GM21717 (cell line): ENCODE measurements around the gene TANGO6.
"Not testable (repeated sequence)": the region's sequence is repeated elsewhere in the genome, so short reads cannot be mapped to it uniquely, and the experiment has no call there.

Experiments
- ATAC-seq: cut with Tn5 transposase; IDR thresholded peaks from one replicate; pipeline ENCODE4 v1.9.1; 2021; ENCODE audit warnings: mild to moderate bottlenecking, moderate library complexity; ENCODE audit not compliant: unreplicated experiment

TANGO6 gene

GRCh38 chr16:69049603-69050375 is 206.5 kb downstream of the TANGO6 start:
- ATAC-seq, result no peak

GRCh38 chr16:69051517-69051830 is 208.1 kb downstream of the TANGO6 start:
- not testable (repeated sequence) for ATAC-seq

- ATAC-seq, result no peak
Observed at GRCh38 chr16:69055008-69055407, 211.7 kb downstream of the TANGO6 start.

GRCh38 chr16:69055980-69056379 is 212.6 kb downstream of the TANGO6 start:
- no peak for ATAC-seq

- no peak for ATAC-seq
Observed at GRCh38 chr16:69056421-69056820, 213.1 kb downstream of the TANGO6 start.

GRCh38 chr16:69057400-69058378 is 214.4 kb downstream of the TANGO6 start:
- ATAC-seq, result no peak

- ATAC-seq, result not testable (repeated sequence)
Observed at GRCh38 chr16:69063491-69063890, 220.2 kb downstream of the TANGO6 start.

- no peak for ATAC-seq
Observed at GRCh38 chr16:69064124-69064763, 220.9 kb downstream of the TANGO6 start.

- no peak for ATAC-seq
Observed at GRCh38 chr16:69064764-69065313, 221.5 kb downstream of the TANGO6 start.

- ATAC-seq, result no peak
Observed at GRCh38 chr16:69069504-69069903, 226.2 kb downstream of the TANGO6 start.

GRCh38 chr16:69071036-69071435 is 227.7 kb downstream of the TANGO6 start:
- ATAC-seq, result no peak

- ATAC-seq, result no peak
Observed at GRCh38 chr16:69072640-69072974, 229.3 kb downstream of the TANGO6 start.

GRCh38 chr16:69073181-69073702 is 229.9 kb downstream of the TANGO6 start:
- no peak for ATAC-seq

- no peak for ATAC-seq
Observed at GRCh38 chr16:69077251-69077650, 233.9 kb downstream of the TANGO6 start.

GRCh38 chr16:69078073-69078472 is 234.7 kb downstream of the TANGO6 start:
- no peak for ATAC-seq

- ATAC-seq, result no peak
Observed at GRCh38 chr16:69079697-69080096, 236.4 kb downstream of the TANGO6 start.

GRCh38 chr16:69083306-69083941 is 240.1 kb downstream of the TANGO6 start:
- ATAC-seq, result no peak

GRCh38 chr16:69084289-69084688 is 241.0 kb downstream of the TANGO6 start:
- ATAC-seq, result no peak

GRCh38 chr16:69085032-69085695 is 241.8 kb downstream of the TANGO6 start:
- ATAC-seq, result no peak

- ATAC-seq, result no peak
Observed at GRCh38 chr16:69087161-69087581, 243.8 kb downstream of the TANGO6 start.
